SK-MEL-5 (cell line): Measurements from ENCODE around the gene MAP2K3. TPM values are rescaled to one million over a fixed set of nuclear protein-coding genes. Genes with fewer than 3 reads are reported as not detected.
"Not testable (repeated sequence)": the region's sequence is repeated elsewhere in the genome, so short reads cannot be mapped to it uniquely, and the experiment has no call there.

Source experiments
- DNase-seq: peaks from one replicate; pipeline ENCODE4 v3.0.0-alpha.2; 2016; ENCODE audit warnings: low read depth, low spot score
- in situ Hi-C: cut with HindIII; loops from 2 replicates; pipeline ENCODE4 v1.10.0; 2016; ENCODE audit warnings: low sequenced_read_pairs, high pct_unique_total_duplicates, low pct_unique_long_range_greater_than_20kb
- total RNA-seq: library from RNA; depleted of rRNA; stranded (reverse); fragments of >200 nt; shearing (Covaris generic); gene quantifications from 2 replicates; pipeline ENCODE4 v1.2.3, GENCODE V29; 2014

The MAP2K3 gene
- total RNA-seq, 1 experiment from 2014 or later = 28.7 TPM

- in situ Hi-C loops, DNase-seq: not testable (repeated sequence)
Observed at GRCh38 chr17:21350495-21350894, 66.0 kb downstream of the MAP2K3 start.

GRCh38 chr17:21351366-21352065, 67.0 kb downstream of the MAP2K3 start:
- in situ Hi-C loops = no loop called here
- DNase-seq = no peak

GRCh38 chr17:21352221-21352980, 67.9 kb downstream of the MAP2K3 start:
- no peak for DNase-seq
- in situ Hi-C loops = no loop called here

GRCh38 chr17:21352981-21353265, 68.4 kb downstream of the MAP2K3 start:
- in situ Hi-C loops = no loop called here
- DNase-seq = no peak

- DNase-seq = no peak
- in situ Hi-C loops = no loop called here
Observed at GRCh38 chr17:21353326-21354010, 69.0 kb downstream of the MAP2K3 start.

- in situ Hi-C loops = no loop called here
- DNase-seq = no peak
Observed at GRCh38 chr17:21354796-21355385, 70.4 kb downstream of the MAP2K3 start.

GRCh38 chr17:21355586-21355985, 71.1 kb downstream of the MAP2K3 start:
- no peak for DNase-seq
- in situ Hi-C loops = no loop called here

- in situ Hi-C loops = no loop called here
- no peak for DNase-seq
Observed at GRCh38 chr17:21356537-21357127, 72.1 kb downstream of the MAP2K3 start.

- in situ Hi-C loops = no loop called here
- no peak for DNase-seq
Observed at GRCh38 chr17:21357281-21357680, 72.8 kb downstream of the MAP2K3 start.

- in situ Hi-C loops = no loop called here
- DNase-seq = peak; percentile 16
Observed at GRCh38 chr17:21357696-21358656, 73.5 kb downstream of the MAP2K3 start.

GRCh38 chr17:21358682-21359482, 74.4 kb downstream of the MAP2K3 start:
- in situ Hi-C loops = no loop called here
- no peak for DNase-seq

GRCh38 chr17:21359483-21359840, 75.0 kb downstream of the MAP2K3 start:
- in situ Hi-C loops = no loop called here
- no peak for DNase-seq

- in situ Hi-C loops = no loop called here
- DNase-seq = no peak
Observed at GRCh38 chr17:21360048-21360447, 75.5 kb downstream of the MAP2K3 start.

GRCh38 chr17:21361020-21361809, 76.7 kb downstream of the MAP2K3 start:
- in situ Hi-C loops = no loop called here
- no peak for DNase-seq

GRCh38 chr17:21362331-21362931, 77.9 kb downstream of the MAP2K3 start:
- in situ Hi-C loops = no loop called here
- DNase-seq = no peak
